T follicular helper cell (primary cell): ENCODE measurements around the gene TAS2R60.
"Not testable (repeated sequence)": the region's sequence is repeated elsewhere in the genome, so short reads cannot be mapped to it uniquely, and the experiment has no call there.

ENCODE experiments used
- DNase-seq: peaks from one replicate; pipeline ENCODE4 v3.0.0-alpha.2; 2020; ENCODE audit warnings: low read depth
- total RNA-seq, 2 experiments: gene quantifications; one replicate each; lab custom pipeline; 2026; lab: John Stamatoyannopoulos, UW

Gene TAS2R60, protein sequence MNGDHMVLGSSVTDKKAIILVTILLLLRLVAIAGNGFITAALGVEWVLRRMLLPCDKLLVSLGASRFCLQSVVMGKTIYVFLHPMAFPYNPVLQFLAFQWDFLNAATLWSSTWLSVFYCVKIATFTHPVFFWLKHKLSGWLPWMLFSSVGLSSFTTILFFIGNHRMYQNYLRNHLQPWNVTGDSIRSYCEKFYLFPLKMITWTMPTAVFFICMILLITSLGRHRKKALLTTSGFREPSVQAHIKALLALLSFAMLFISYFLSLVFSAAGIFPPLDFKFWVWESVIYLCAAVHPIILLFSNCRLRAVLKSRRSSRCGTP
- 0 reads per million in 2 experiments for total RNA-seq

- DNase-seq: no peak
Measured at GRCh38 chr7:143443153-143443552, at the start of gene TAS2R60. Gene TAS2R60, plus strand, starts transcription at chr7:143443453. Its CDS starts 0 bp downstream, at chr7:143443453.

GRCh38 chr7:143394068-143394467 is 49.2 kb upstream of the TAS2R60 start:
- no peak for DNase-seq

DNA sequence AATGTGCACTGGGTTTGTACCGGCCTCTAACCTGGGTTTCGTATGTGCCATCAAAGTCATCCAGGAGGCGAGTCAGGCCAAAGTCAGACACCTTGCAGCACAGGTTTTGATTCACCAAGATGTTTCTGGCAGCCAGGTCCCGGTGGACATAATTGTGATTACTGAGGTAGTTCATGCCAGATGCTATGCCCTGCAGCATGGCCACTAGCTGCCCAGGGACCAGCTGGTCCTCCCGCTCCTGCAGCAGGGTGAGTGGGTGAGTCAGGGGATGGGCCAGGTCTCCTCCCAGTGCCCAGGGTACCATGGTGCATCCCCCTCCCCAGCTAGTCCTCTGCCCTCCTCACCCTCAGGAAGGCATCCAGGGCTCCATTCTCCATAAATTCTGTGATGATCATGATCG is 48.5 kb upstream of the TAS2R60 start:
- DNase-seq: no peak

GRCh38 chr7:143395187-143396149 is 47.8 kb upstream of the TAS2R60 start:
- no peak for DNase-seq

GRCh38 chr7:143396182-143396581 is 47.1 kb upstream of the TAS2R60 start:
- DNase-seq: no peak

DNA sequence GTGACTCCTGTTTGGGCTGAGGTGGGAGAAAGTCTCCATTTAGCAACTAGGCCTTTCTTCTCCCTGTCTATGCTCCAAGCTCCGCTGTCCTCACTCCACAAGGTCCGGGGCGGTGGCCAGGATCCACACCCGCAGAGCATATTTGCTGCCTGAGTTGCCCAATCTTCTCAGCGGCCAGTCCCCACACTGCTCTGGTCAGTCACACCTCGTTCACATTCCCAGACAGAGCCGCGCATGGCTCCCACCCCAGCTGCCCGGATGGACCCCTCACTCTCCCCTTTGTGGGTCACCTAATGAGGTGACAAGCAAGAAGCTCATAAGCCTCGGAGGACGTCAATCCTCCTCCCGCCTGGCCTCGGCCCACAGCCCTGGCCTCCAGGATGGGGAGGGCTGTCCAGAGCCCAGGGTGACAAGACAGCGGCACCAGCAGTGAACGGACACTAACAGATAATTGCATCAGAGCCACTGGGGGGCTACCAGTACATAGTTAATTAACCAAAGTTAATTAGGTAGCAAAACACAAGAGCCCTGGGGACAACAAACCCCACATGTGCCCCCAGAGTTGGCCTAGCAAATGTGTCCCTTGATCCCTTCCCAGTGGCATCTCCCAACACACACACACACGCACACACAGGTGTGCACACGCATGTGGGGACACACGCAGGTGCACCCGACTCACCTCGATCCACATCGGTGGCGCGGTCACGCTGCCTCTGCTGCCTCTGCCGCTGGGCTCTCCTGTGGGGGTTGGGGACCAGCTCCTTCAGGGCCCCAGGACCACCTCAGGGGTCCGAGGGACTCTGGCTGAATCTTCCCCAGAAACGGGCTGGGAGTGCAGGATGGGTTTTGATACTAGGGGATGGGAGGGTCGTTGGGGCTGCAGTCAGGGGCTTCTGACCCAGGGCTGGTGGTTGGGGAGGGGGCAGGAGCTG is 46.4 kb upstream of the TAS2R60 start:
- no peak for DNase-seq

DNA sequence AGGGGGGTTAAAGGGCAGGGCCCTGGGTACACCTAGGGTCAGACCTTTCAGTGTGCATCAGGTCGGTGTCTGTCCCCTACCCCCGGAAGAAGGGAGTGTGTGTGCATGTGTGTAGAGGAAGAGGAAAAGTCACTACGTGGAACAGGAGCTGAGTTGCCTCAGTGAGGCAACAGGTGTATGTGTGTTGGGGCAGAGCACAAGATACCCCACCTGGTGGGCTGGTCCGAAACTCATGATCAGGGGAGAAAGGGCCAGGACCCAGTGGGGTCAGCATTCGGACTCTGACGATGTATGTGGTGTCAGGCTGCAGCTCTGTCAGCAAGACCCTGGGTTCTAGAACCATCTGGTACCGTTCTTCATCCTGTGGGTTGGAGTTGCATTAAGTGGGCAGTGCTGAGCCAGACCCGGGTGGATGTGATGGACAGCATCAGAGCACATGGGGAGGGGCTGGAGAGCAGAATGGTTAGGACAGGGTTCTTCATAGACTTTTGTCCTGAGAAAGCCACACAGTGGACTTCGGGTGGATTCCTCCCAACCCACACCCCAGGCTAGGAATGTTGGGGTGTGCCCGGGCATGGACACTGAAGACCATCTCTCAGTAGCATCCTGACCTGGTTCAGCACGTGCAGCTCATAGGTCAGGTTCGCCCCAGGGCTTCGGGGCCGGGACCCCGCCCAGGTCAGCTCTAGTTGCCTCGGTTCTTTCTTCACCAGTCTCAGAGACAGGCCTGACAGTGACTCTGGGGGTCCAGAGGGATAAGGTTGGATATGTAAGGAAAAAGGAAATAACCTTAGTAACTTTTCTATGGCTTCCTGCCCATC is 45.3 kb upstream of the TAS2R60 start:
- no peak for DNase-seq

DNA sequence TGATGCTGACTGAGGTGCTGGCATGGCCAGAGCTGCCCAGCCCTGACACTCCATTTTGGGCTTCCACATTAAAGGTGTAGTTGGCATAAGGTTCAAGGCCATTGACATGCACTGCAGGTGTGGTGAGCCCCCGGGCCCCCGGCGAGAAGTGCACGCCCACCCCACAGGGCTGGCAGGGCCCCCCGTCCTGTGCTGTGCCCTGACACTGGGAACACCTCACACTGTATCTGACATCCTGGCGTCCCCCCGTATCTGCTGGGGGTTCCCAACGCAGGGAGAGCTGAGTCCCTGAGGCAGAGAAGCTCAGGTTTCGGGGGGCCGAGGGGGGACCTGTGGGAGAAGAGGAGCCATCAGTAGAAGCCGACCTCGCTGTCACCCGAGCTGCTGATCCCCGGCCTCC is 44.6 kb upstream of the TAS2R60 start:
- no peak for DNase-seq

DNA sequence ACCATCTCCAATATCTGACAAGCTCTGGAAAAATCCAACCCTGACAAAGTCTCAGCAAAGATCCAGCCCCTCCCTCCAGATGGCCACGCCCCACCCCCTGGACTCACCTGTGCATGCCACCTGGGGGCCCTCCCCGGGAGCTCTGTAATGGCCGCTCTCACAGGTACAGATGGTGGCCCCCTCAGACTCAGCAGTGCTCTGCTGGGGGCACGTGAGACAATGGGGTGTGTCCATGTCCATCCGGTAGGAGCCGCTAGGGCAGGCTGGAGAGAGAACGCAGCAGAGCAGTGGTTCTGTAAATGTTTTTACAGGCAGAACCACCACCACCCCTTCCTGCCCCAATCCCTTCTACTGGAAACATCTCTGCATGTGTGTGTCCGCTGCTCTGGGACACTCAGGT is 44.1 kb upstream of the TAS2R60 start:
- no peak for DNase-seq

- no peak for DNase-seq
Measured at GRCh38 chr7:143399642-143400041, 43.6 kb upstream of the TAS2R60 start.

DNA sequence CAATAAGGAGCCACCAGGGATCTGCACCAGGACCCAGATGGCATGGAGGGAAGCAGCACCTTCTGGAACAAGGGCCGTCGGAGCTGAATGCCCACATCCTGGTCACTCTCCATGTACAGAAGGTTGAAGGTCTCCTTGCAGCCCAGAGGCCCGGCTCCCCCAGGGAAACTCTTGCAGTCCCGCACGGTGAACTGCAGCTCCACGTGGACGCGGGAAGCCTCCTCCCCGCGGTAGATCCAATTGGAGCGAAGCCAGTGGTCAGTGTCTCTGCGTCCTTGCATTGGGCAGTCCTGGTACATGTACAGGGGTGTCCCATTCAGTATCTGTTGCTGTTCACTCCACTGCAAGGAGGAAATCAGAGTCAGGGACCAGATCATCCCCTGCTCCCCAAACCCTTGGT is 42.0 kb upstream of the TAS2R60 start:
- no peak for DNase-seq

DNA sequence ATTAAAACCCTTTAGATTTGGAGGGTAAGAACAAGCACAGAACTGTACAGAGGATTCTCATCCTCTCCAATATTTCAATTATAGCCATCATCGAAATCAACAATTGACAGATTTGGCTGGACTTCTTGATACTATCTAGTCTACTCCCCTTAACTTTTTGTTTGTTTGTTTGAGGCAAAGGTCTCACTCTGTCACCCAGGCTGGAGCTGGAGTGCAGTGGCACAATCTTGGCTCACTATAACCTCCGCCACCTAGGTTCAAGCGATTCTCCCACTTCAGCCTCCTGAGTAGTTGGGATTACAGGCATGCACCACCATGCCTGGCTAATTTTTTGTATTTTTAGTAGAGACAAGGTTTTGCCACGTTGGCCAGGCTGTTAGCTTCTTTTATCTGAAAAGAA is 41.0 kb upstream of the TAS2R60 start:
- not testable (repeated sequence) for DNase-seq

DNA sequence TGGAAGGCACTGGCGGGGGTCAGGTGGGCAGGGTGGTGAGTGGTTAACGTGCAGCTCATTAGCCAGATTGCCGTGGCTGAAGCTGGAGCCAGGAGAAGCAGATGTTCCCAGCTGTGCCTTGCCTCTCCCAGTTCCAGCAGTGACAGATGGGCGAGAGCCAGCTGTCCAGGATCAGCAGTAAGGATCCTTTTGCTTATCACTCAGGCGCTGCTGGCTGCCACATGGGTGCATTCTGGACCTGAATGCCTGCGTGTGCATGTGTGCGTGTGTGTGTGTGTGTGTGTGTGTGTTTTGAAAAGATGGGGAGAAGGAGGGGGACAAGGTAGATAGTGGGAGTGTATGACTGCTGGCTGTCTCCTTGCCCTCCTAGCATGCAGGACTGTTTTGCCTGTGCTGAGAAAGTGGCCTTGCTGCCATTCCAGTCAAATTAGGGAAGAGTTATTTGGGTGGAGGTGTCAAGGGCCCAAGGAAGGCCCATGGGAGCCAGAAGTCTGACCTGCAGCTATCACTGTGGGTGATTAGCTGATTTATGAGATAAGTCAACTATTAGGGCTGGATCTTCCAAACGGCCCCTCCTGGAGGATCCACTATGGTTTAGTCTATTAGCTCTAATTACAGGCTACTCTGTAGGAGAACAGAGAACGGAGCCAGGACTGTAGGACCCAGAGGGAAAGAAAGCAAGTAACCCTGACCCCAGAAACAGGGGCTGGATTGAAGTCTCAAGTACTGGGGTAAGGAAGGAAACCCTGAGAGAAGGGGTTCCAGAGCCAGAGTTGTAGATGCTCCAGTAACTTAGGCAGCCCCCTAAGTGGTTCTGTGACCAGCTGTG is 37.9 kb upstream of the TAS2R60 start:
- DNase-seq: no peak

- no peak for DNase-seq
Measured at GRCh38 chr7:143406002-143406357, 37.3 kb upstream of the TAS2R60 start.

DNA sequence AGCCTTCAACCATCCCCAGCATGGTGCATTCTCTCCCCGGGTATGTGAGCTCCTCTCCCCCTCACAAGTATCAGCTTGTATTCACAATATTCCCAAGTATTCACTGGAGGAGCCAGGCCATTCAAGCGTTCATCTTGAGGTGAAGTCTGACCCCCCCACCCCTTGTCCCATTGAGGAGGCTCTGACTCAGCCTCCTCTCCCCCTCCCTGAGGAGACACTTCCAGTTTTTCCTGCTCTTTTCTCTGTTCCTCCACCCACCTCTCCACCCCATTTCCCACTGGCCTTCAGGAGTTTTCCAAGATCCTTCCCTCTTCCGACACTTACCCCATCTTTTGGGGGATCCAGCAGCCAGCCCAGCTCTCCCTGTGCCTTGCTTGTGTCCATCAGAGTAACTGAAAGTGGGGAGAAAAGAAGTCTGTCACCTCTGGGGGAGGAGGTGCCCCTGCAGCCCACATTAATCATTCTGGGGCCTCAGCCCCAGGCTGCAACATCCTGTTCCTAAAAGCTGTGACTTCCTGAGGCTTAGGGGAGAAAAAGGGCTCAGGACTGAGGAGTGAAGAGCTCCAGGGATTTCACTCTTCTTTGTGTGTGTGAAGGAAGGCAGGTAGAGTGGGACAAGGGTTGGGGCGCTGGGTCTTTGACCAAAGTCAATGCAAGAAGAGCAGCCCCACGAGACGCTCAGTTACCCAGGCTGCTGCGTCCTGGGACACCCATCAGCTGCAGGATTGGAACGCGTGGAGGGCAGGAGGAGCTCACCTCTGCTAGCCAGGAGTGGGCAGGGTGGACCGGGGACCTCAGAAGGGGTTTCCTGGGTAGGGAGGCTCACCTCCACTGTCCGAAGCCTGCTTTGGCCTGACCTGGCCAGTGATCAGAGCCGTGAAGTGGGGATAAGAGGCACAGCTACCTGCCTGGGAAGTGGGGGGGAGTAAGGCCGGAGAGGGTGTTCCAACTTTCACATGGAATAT is 35.7 kb upstream of the TAS2R60 start:
- DNase-seq: peak; percentile 30

- DNase-seq: no peak
Measured at GRCh38 chr7:143408252-143408685, 35.0 kb upstream of the TAS2R60 start.

- DNase-seq: peak; percentile 36
Measured at GRCh38 chr7:143408686-143409561, 34.3 kb upstream of the TAS2R60 start, which contains the start of gene EPHA1. Gene EPHA1, minus strand, starts transcription at chr7:143408856. Its CDS starts 51 bp downstream, at chr7:143408805.
